K562 (cell line): ENCODE results near the gene AMFR. TPM values are rescaled to one million over a fixed set of nuclear protein-coding genes. Genes with fewer than 3 reads are reported as not detected.

ENCODE experiments used
- ARID3A ChIP-seq: IDR thresholded peaks from 2 replicates; pipeline ENCODE4 v1.6.1; 2012; ENCODE audit warnings: low read depth, low read length, improper control_type of control experiment, borderline replicate concordance
- CBX3 ChIP-seq, 2 experiments: IDR thresholded peaks; 1 replicate in 1 of 2; 2 replicates in 1 of 2; pipeline ENCODE4 v1.6.1; 2012; ENCODE audit warnings: inconsistent platforms in 2 of 2, low read length in 2 of 2, borderline replicate concordance in 1 of 2, control low read depth in 1 of 2
- CC2D1A ChIP-seq: fragments of 450-650 bp; IDR thresholded peaks from 2 replicates; pipeline ENCODE4 v1.6.1; 2017; ENCODE audit warnings: mild to moderate bottlenecking
- DLX4 ChIP-seq: fragments of 250-450 bp; sonication (Bioruptor Pico); IDR thresholded peaks from 2 replicates; pipeline ENCODE4 v1.6.1; 2021; ENCODE audit warnings: mild to moderate bottlenecking
- HNRNPL ChIP-seq: fragments of 200-400 bp; formaldehyde crosslinking; IDR thresholded peaks from 2 replicates; pipeline ENCODE4 v1.6.1; 2017; ENCODE audit warnings: low read depth, mild to moderate bottlenecking, low read length
- MTA1 ChIP-seq: fragments of 450-650 bp; IDR thresholded peaks from 2 replicates; pipeline ENCODE4 v1.6.1; 2017; ENCODE audit warnings: borderline replicate concordance
- NCOA1 ChIP-seq: fragments of 450-650 bp; IDR thresholded peaks from 2 replicates; pipeline ENCODE4 v1.6.1; 2016; ENCODE audit warnings: low read depth
- SNIP1 ChIP-seq: fragments of 450-650 bp; IDR thresholded peaks from 2 replicates; pipeline ENCODE4 v1.7.1; 2017; ENCODE audit warnings: low read depth, mild to moderate bottlenecking
- TSHZ1 ChIP-seq: fragments of 250-450 bp; sonication (Bioruptor Pico); IDR thresholded peaks from 2 replicates; pipeline ENCODE4 v1.4.0; 2020; ENCODE audit warnings: mild to moderate bottlenecking, moderate library complexity
- ZBTB34 ChIP-seq: fragments of 250-450 bp; sonication (Bioruptor Pico); IDR thresholded peaks from 2 replicates; pipeline ENCODE4 v1.8.0; 2021; ENCODE audit warnings: mild to moderate bottlenecking, moderate library complexity
- ZNF444 ChIP-seq: fragments of 250-450 bp; sonication (Bioruptor Pico); IDR thresholded peaks from 2 replicates; pipeline ENCODE4 v1.4.0; 2020; ENCODE audit warnings: mild to moderate bottlenecking, moderate library complexity
- ZSCAN29 ChIP-seq: fragments of 450-650 bp; IDR thresholded peaks from 2 replicates; pipeline ENCODE4 v1.6.1; 2017
- polyA plus RNA-seq, 8 experiments: library from polyadenylated mRNA; depleted of rRNA in 4 of 8; stranded (reverse) in 5 of 8; unstranded in 3 of 8; fragments of >200 nt; fragmentation: Nextera tagmentation in 2 of 8; fragmentation: Illumina TruSeq in 1 of 8; extraction: Ambion mirVana in 2 of 8; extraction: Trizol in 1 of 8; gene quantifications; 2 replicates each; pipeline versions ENCODE4 v1.2.1 to v1.2.3, GENCODE V29; 2011 to 2014; ENCODE audit warnings: inconsistent platforms in 1 of 8, missing spikeins in 1 of 8
- total RNA-seq, 7 experiments: library from RNA; depleted of rRNA in 6 of 7; stranded (reverse); fragments of >200 nt in 6 of 7; fragmentation: Illumina TruSeq in 2 of 7; extraction: Trizol in 2 of 7; gene quantifications; 2 replicates each; pipeline versions ENCODE4 v1.2.1 to v1.2.3, GENCODE V29; 2011 to 2021; ENCODE audit warnings: low replicate concordance in 1 of 7
- TF ChIP-seq, protein P1 (sequence below): fragments of 250-450 bp; sonication (Bioruptor Pico); IDR thresholded peaks from 2 replicates; pipeline ENCODE4 v1.5.0; 2021
- TF ChIP-seq, protein P2 (sequence below): fragments of 200-800 bp; sonication (Bioruptor generic); IDR thresholded peaks from 2 replicates; pipeline ENCODE4 v1.6.1; 2017; ENCODE audit warnings: missing genetic modification characterization, missing compliant biosample characterization

Gene AMFR
- total and polyA plus RNA-seq, 9 of the 15 experiments (the other 6 are each of a cell fraction or from before 2014, with no cell fraction given), result 15.6 to 113 (median 58.4) TPM

- 0 out of 3 replicates have a peak, but pooled peaks of 1 of the 2 experiments have one; percentile 15 for TF ChIP-seq CBX3 (IDR thresholded peaks at IDR 0.05; ENCODE audit: borderline replicate concordance in 1 of 2, low read length in 2 of 2)
- no peak for TF ChIP-seq ZBTB34
- no peak for TF ChIP-seq ZNF444 (CRISPR knock-in tag)
- TF ChIP-seq ARID3A, result no peak
- TF ChIP-seq ZSCAN29, result no peak
- TF ChIP-seq, protein P1, sequence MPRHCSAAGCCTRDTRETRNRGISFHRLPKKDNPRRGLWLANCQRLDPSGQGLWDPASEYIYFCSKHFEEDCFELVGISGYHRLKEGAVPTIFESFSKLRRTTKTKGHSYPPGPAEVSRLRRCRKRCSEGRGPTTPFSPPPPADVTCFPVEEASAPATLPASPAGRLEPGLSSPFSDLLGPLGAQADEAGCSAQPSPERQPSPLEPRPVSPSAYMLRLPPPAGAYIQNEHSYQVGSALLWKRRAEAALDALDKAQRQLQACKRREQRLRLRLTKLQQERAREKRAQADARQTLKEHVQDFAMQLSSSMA (CRISPR knock-in tag), result no peak
- TF ChIP-seq TSHZ1, result no peak
- TF ChIP-seq NCOA1, result no peak
- TF ChIP-seq SNIP1, result no peak
- TF ChIP-seq, protein P2, sequence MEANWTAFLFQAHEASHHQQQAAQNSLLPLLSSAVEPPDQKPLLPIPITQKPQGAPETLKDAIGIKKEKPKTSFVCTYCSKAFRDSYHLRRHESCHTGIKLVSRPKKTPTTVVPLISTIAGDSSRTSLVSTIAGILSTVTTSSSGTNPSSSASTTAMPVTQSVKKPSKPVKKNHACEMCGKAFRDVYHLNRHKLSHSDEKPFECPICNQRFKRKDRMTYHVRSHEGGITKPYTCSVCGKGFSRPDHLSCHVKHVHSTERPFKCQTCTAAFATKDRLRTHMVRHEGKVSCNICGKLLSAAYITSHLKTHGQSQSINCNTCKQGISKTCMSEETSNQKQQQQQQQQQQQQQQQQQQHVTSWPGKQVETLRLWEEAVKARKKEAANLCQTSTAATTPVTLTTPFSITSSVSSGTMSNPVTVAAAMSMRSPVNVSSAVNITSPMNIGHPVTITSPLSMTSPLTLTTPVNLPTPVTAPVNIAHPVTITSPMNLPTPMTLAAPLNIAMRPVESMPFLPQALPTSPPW (CRISPR knock-in tag), result no peak
- no peak for TF ChIP-seq MTA1
- TF ChIP-seq HNRNPL, result no peak
- TF ChIP-seq DLX4 (CRISPR knock-in tag), result no peak
- TF ChIP-seq CC2D1A, result no peak
Observed at GRCh38 chr16:56355786-56356275, 69.5 kb downstream of the AMFR start (continued).
